SH-SY5Y (cell line): ENCODE measurements around the gene RPS6KC1.

ENCODE experiments used
- GATA2 ChIP-seq: IDR thresholded peaks from 2 replicates; pipeline ENCODE4 v1.6.1; 2011; ENCODE audit warnings: mild to moderate bottlenecking, low read depth, low read length
- GATA3 ChIP-seq: IDR thresholded peaks from 2 replicates; pipeline ENCODE4 v1.6.1; 2011; ENCODE audit warnings: low read depth, mild to moderate bottlenecking, low read length, moderate library complexity

DNA sequence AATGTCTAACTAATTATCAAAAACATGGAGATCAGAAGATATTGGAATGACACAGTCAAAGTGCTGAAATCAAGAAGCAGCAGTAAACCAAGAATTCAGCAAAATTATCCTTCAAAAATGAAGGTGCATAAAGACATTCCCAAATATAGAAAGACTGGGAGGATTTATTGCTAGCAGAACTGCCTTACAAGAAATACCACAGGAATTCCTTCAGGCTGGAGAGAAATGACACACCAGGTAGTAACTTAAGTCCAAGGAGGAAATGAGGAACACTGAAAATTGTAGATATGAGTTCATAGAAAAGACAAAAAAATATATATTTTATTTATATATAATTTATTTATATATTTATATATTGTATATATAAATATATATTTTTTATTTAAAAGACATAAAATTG, 217.2 kb downstream of the RPS6KC1 start:
- TF ChIP-seq GATA3 (no peak), GATA2 (no peak)
